Neural progenitor cell (in vitro differentiated cells): Measurements from ENCODE around the gene GHRHR. TPM values are rescaled to one million over a fixed set of nuclear protein-coding genes. Genes with fewer than 3 reads are reported as not detected.

Experiments used
- DNase-seq: peaks from one replicate; pipeline ENCODE4 v3.0.0-alpha.2; 2016; ENCODE audit warnings: low spot score
- H2AFZ ChIP-seq: fragments of 200-600 bp; sonication (generic); replicated peaks from 2 replicates; pipeline ENCODE4 v1.6.1; 2016; ENCODE audit warnings: antibody characterized with exemption
- H3F3A ChIP-seq: fragments of 200-600 bp; sonication (generic); 2 replicates; pipeline ENCODE4 v1.6.1; 2016; ENCODE audit warnings: antibody characterized with exemption, low read depth
- H3K27ac ChIP-seq: fragments of 200-600 bp; sonication (generic); 2 replicates; pipeline ENCODE4 v1.5.1; 2016; ENCODE audit warnings: mild to moderate bottlenecking
- H3K27me3 ChIP-seq: fragments of 200-600 bp; sonication (generic); 2 replicates; pipeline ENCODE4 v1.6.1; 2016; ENCODE audit warnings: mild to moderate bottlenecking, moderate library complexity
- H3K36me3 ChIP-seq: fragments of 200-600 bp; sonication (generic); 2 replicates; pipeline ENCODE4 v1.5.1; 2016
- H3K4me1 ChIP-seq: fragments of 200-600 bp; sonication (generic); 2 replicates; pipeline ENCODE4 v1.6.1; 2016; ENCODE audit warnings: mixed run types
- H3K4me2 ChIP-seq: fragments of 200-600 bp; sonication (generic); 2 replicates; pipeline ENCODE4 v1.6.1; 2016
- H3K4me3 ChIP-seq: fragments of 200-600 bp; sonication (generic); 2 replicates; pipeline ENCODE4 v1.5.1; 2016
- H3K79me2 ChIP-seq: fragments of 200-600 bp; sonication (generic); 2 replicates; pipeline ENCODE4 v1.6.1; 2016; ENCODE audit warnings: low read depth
- H3K9ac ChIP-seq: fragments of 200-600 bp; sonication (generic); 2 replicates; pipeline ENCODE4 v1.6.1; 2016
- H3K9me3 ChIP-seq: fragments of 200-600 bp; sonication (generic); 2 replicates; pipeline ENCODE4 v1.5.1; 2016; ENCODE audit warnings: low read depth
- H4K20me1 ChIP-seq: fragments of 200-600 bp; sonication (generic); 2 replicates; pipeline ENCODE4 v1.6.1; 2016; ENCODE audit warnings: low read depth
- H3K27ac Mint-ChIP-seq: 3 replicates; pipeline ENCODE4 v1.8.0; 2021; ENCODE audit warnings: mixed read lengths
- H3K27me3 Mint-ChIP-seq: 2 replicates; pipeline ENCODE4 v1.8.0; 2022; ENCODE audit warnings: low read depth, mild to moderate bottlenecking, inconsistent platforms, moderate library complexity, mixed read lengths; ENCODE audit not compliant: insufficient read depth
- H3K36me3 Mint-ChIP-seq: 3 replicates; pipeline ENCODE4 v1.8.0; 2021; ENCODE audit warnings: mixed read lengths
- H3K4me1 Mint-ChIP-seq: 3 replicates; pipeline ENCODE4 v1.8.0; 2021; ENCODE audit warnings: mixed read lengths
- H3K4me3 Mint-ChIP-seq: 3 replicates; pipeline ENCODE4 v1.8.0; 2021; ENCODE audit warnings: mild to moderate bottlenecking, moderate library complexity, mixed read lengths
- H3K9me3 Mint-ChIP-seq: 3 replicates; pipeline ENCODE4 v1.8.0; 2020; ENCODE audit warnings: mixed read lengths
- EZH2 ChIP-seq: fragments of 200-600 bp; sonication (generic); IDR thresholded peaks from 2 replicates; pipeline ENCODE4 v1.6.1; 2017; ENCODE audit warnings: antibody characterized with exemption, mild to moderate bottlenecking, moderate library complexity
- EZH2phosphoT487 ChIP-seq: fragments of 200-600 bp; sonication (generic); IDR thresholded peaks from 2 replicates; pipeline ENCODE4 v1.6.1; 2017; ENCODE audit warnings: antibody characterized with exemption
- total RNA-seq: library from RNA; depleted of rRNA; stranded (reverse); fragments of >200 nt; gene quantifications from 2 replicates; pipeline ENCODE4 v1.2.3, GENCODE V29; 2015; ENCODE audit warnings: low replicate concordance
- TF ChIP-seq, protein P1 (sequence below): fragments of 200-600 bp; sonication (generic); IDR thresholded peaks from 2 replicates; pipeline ENCODE4 v1.5.1; 2017; ENCODE audit warnings: antibody characterized with exemption, mild to moderate bottlenecking

GHRHR gene
- total RNA-seq, 1 donor from 2014 or later: not detected

GRCh38 chr7:30971440-30971839, 7.7 kb downstream of the GHRHR start:
- Histone ChIP-seq H3K9ac (no peak overlapping the region), H3K79me2 (no peaks in the 10 kb centered on the region), H3K27me3 (peaks cover 15% of the 10 kb centered on the region), H3K4me2 (no peak overlapping the region), H3K4me1 (no peaks in the 10 kb centered on the region), H2AFZ (no peak overlapping the region), H4K20me1 (no peaks in the 10 kb centered on the region), H3K9me3 (no peaks in the 10 kb centered on the region), H3F3A (no peaks in the 10 kb centered on the region), H3K36me3 (no peaks in the 10 kb centered on the region), H3K27ac (no peak overlapping the region), H3K4me3 (no peak overlapping the region)
- H3K9me3 Mint-ChIP-seq: no peaks in the 10 kb centered on the region
- H3K36me3 Mint-ChIP-seq: no peaks in the 10 kb centered on the region
- H3K4me3 Mint-ChIP-seq: no peak overlapping the region
- H3K4me1 Mint-ChIP-seq: peaks cover 5% of the 10 kb centered on the region
- H3K27ac Mint-ChIP-seq: no peak overlapping the region
- TF ChIP-seq, protein P1, sequence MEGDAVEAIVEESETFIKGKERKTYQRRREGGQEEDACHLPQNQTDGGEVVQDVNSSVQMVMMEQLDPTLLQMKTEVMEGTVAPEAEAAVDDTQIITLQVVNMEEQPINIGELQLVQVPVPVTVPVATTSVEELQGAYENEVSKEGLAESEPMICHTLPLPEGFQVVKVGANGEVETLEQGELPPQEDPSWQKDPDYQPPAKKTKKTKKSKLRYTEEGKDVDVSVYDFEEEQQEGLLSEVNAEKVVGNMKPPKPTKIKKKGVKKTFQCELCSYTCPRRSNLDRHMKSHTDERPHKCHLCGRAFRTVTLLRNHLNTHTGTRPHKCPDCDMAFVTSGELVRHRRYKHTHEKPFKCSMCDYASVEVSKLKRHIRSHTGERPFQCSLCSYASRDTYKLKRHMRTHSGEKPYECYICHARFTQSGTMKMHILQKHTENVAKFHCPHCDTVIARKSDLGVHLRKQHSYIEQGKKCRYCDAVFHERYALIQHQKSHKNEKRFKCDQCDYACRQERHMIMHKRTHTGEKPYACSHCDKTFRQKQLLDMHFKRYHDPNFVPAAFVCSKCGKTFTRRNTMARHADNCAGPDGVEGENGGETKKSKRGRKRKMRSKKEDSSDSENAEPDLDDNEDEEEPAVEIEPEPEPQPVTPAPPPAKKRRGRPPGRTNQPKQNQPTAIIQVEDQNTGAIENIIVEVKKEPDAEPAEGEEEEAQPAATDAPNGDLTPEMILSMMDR: no peak
- TF ChIP-seq EZH2phosphoT487 (no peak), EZH2 (no peak)
- DNase-seq: no peak
- peaks cover 2% of the 10 kb centered on the region for H3K27me3 Mint-ChIP-seq

DNA sequence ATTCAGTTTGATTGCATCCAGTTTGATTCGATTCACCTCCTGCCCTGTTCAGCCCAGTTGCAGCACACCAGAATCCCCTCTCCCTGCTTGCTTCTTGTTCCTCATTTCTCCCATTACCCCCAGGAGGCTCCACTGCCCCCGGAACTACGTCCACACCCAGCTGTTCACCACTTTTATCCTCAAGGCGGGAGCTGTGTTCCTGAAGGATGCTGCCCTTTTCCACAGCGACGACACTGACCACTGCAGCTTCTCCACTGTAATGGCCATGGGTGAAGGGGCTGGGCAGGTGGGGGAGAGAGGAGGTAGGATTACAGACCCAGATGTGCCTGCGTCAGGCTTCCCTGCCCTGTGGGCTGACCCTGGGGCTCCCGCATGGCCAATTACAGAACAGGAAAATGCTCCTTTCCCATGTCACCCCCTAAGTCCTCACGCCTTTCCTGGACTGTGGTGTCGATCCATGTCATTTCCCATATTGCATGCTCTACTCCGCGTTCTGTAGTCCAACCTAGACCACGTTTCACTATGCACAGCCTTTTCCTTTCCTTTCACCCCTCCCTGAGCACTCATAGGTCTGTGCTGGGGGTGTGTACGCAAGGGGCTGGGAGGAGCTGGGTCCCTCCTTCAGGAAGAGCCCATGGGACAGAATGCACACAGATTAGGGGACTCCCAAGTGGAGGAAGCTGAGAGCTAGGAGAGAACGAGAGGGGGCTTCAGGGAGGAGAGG, 8.2 kb downstream of the GHRHR start:
- H3K4me3 ChIP-seq: no peak overlapping the region
- no peaks in the 10 kb centered on the region for H4K20me1 ChIP-seq
- H3K4me1 ChIP-seq: no peaks in the 10 kb centered on the region
- Mint-ChIP-seq H3K27me3 (peaks cover 4% of the 10 kb centered on the region), H3K27ac (peak overlapping the region; percentile 67), H3K9me3 (no peaks in the 10 kb centered on the region), H3K4me1 (peaks cover 5% of the 10 kb centered on the region), H3K36me3 (no peaks in the 10 kb centered on the region), H3K4me3 (no peak overlapping the region)
- H3K9me3 ChIP-seq: no peaks in the 10 kb centered on the region
- H3K27me3 ChIP-seq: peaks cover 15% of the 10 kb centered on the region
- H3K27ac ChIP-seq: no peak overlapping the region
- H2AFZ ChIP-seq: no peak overlapping the region
- no peaks in the 10 kb centered on the region for H3K79me2 ChIP-seq
- no peak for DNase-seq
- H3K36me3 ChIP-seq: no peaks in the 10 kb centered on the region
- no peak overlapping the region for H3K9ac ChIP-seq
- no peaks in the 10 kb centered on the region for H3F3A ChIP-seq
- TF ChIP-seq EZH2 (no peak), EZH2phosphoT487 (no peak)
- TF ChIP-seq, protein P1: no peak
- no peak overlapping the region for H3K4me2 ChIP-seq

- peaks cover 6% of the 10 kb centered on the region for H3K27me3 Mint-ChIP-seq
- H3K27ac ChIP-seq: no peak overlapping the region
- H3K4me2 ChIP-seq: no peak overlapping the region
Observed at GRCh38 chr7:30973292-30973691, 9.5 kb downstream of the GHRHR start.

More at GRCh38 chr7:30973292-30973691, 9.5 kb downstream of the GHRHR start:
- Mint-ChIP-seq H3K9me3 (no peaks in the 10 kb centered on the region), H3K36me3 (no peaks in the 10 kb centered on the region), H3K27ac (peak overlapping the region; percentile 26), H3K4me3 (no peak overlapping the region), H3K4me1 (peaks cover 5% of the 10 kb centered on the region)
- DNase-seq: no peak
- Histone ChIP-seq H3K4me3 (no peak overlapping the region), H3K9me3 (no peaks in the 10 kb centered on the region), H3F3A (no peaks in the 10 kb centered on the region), H3K27me3 (peaks cover 26% of the 10 kb centered on the region), H3K79me2 (no peaks in the 10 kb centered on the region), H3K36me3 (no peaks in the 10 kb centered on the region), H4K20me1 (no peaks in the 10 kb centered on the region), H3K9ac (no peak overlapping the region), H3K4me1 (no peaks in the 10 kb centered on the region), H2AFZ (no peak overlapping the region)
- TF ChIP-seq EZH2phosphoT487 (no peak), EZH2 (no peak)
- TF ChIP-seq, protein P1: no peak
